Hematopoietic multipotent progenitor cell treated with erythropoietin and hydrocortisone succinate and interleukin-3 and kit ligand, for 8 days (in vitro differentiated cells): ENCODE measurements around the gene KIAA0232.
"Not testable (repeated sequence)": the region's sequence is repeated elsewhere in the genome, so short reads cannot be mapped to it uniquely, and the experiment has no call there.

ENCODE experiments used
- DNase-seq: peaks from one replicate; pipeline ENCODE4 v3.0.0-alpha.2; 2015

Gene KIAA0232

GRCh38 chr4:6782147-6782845 is at the start of gene KIAA0232:
TSS of gene KIAA0232 (plus strand) at chr4:6782727. CDS start at chr4:6824454, 41,727 bp downstream.
- DNase-seq, result peak; percentile 89

- DNase-seq, result no peak
Observed at GRCh38 chr4:6733358-6734164, 49.0 kb upstream of the KIAA0232 start.

GRCh38 chr4:6734165-6734786 is 48.3 kb upstream of the KIAA0232 start:
- peak; percentile 54 for DNase-seq

DNA sequence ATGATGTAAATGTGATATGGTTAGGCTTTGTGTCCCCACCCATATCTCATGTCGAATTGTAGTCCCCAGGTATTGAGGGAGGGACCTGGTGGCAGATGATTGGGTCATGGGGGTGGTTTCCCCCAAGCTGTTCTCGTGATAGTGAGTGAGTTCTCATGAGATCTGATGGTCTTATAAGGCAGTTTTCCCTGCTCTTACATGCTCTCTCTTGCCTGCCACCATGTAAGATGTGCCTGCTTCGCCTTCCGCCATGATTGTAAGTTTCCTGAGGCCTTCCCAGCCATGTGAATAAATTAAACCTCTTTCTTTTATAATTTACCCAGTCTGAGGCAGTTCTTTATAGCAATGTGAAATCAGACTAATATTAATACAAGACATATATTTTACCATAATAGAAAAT is 42.6 kb upstream of the KIAA0232 start:
- DNase-seq, result no peak

- no peak for DNase-seq
Observed at GRCh38 chr4:6740347-6740746, 42.2 kb upstream of the KIAA0232 start.

DNA sequence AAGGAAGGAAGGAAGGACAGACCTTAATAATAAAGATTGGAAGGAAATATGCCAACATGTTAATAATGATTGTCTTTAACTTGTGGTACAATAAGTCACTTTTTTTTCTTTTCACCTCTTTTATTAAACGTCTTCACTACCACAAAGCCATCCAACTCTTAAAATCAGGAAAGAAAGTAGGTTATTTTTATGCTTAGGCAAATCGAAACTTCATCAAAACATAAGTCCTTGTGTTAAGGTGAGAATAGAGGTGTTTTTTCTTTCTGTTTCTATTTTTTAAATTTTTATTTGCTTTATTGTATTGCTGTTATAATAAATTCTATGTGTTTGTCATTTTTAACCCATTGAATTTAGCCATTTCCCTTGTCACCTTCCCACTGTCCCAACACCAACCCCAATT is 40.0 kb upstream of the KIAA0232 start:
- no peak for DNase-seq

DNA sequence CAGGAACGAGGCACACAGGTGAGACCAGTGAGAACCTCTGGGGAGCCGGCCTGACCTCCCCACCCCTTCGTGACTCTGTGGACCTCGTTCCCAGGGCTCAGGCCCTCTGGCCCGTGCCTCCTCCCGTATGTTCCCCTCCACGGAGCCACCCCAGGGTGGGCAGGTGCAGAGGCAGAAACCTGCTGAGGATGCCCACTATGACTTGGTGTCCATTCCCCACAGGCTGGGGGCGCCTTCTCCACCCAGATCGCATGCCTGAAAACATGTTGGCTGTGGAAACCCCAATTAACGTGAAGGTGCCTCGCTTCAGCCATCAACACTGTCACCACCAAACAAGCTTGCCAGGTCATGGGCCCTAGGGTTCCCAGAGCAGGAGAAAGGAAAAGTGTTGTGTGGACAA is 39.5 kb upstream of the KIAA0232 start:
- DNase-seq, result no peak

DNA sequence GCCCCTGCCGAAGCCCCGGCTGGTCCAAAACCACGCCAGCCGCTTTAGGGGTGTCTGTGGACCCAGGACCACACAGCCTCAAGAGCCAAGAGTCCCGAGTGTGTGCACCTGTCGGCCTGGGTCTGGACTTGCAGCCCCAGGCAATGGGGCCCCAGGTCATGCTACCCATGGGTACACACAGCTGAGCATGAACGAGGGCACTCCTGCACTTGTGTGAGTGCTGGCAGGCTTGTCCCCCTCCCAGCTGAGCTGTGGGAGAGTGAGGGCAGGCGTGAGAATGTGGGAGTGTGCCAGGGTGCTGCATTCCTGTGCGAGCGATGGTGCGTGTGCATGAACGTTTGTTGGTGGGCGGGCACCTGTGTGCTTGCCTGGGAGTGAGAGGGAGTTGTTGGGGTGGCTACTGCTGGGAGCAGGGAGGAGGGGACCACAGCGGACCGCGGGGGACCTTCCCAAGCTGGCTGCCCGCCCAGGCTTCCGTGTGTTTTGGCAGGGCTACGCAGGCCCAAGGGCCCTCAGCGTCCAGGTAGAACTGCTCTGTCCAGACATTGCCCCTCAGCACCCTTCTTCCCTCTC is 35.7 kb upstream of the KIAA0232 start:
- DNase-seq, result no peak

- peak; percentile 62 for DNase-seq
Observed at GRCh38 chr4:6747294-6748051, 35.1 kb upstream of the KIAA0232 start.

GRCh38 chr4:6748286-6748685 is 34.2 kb upstream of the KIAA0232 start:
- no peak for DNase-seq

GRCh38 chr4:6749340-6750171 is 33.0 kb upstream of the KIAA0232 start:
- peak; percentile 41 for DNase-seq

DNA sequence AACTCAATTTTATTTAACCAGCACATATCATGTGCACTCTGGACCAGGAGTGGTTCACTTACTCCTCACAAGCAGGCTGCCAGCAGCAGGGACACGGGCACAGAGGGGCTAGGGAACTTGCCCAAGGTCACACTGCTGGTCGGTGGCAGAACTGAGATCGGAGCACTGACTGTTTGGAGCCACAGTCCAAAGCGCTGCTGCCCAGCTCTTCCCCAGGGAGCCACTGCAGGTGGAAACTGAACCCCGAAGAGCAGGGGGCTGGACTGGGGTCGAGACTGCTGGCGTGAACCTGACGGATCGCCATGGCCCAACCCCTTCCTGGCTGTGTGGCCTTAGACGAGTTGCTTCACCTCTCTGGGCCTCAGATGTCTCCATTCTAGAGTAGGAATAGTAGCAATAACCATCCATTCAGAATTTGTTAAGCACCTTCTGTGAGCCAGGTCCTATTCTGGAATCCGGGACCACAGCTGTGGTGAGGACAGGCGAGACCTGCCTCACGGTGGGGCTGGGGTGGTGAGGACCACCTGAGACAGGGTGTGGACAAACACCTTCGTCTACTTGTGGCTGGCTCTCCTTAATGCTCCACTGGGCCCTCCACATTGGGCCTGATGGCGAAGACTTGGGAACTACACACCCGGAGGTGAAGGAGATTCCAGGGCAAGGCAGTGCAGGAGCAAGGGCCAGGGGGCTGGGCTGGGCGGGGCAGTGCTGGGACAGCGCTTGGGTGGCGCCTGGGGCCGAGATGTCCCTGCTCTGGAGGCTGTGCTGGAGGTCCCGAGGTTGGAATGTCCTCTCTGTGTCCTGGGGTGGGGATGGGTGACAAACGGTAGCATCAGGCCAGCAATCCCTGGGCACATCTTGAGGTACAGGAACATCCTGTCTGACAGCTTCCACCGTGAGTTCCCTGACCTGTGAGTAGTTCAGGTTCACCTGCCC is 32.0 kb upstream of the KIAA0232 start:
- no peak for DNase-seq

- DNase-seq, result no peak
Observed at GRCh38 chr4:6751611-6752485, 30.7 kb upstream of the KIAA0232 start.

DNA sequence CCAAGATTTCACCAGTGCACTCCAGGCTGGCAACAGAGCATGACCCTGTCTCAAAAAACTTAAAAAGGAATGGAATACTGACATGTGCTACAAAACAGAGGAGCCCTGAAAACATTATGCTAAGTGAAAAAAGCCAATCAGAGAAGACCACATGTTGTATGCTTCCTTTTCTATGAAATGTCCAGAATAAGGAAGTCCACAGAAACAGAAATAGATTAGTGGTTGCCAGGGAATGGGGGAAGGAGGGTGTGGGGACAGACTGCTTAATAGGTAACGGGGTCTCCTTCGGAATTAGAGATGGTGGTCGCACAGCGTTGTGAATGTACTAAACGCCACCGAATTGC is 30.1 kb upstream of the KIAA0232 start:
- DNase-seq, result peak; percentile 24

DNA sequence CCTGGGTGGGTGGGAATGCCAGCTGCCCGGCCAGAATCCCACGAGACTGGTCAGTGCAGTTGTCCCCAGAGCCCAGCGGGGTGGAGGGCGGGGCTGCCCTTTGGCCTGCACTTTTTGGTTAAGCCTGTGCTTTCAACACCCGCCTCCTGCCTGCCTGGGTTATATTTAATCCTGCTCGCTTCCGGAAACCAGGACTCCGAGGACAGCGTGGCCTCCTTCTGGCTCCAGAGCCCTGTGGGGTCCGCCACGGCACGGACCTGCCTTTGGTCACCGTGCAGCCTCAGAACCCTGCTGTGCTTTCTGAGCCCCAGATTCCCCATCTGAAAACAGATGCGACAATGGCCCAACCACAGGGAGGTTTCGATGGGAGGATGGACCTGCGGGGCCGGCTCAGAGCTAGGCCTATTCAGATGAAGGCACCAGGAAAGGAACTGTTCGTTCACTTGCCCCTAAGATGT is 29.4 kb upstream of the KIAA0232 start:
- DNase-seq, result no peak

- no peak for DNase-seq
Observed at GRCh38 chr4:6753891-6754290, 28.6 kb upstream of the KIAA0232 start.

DNA sequence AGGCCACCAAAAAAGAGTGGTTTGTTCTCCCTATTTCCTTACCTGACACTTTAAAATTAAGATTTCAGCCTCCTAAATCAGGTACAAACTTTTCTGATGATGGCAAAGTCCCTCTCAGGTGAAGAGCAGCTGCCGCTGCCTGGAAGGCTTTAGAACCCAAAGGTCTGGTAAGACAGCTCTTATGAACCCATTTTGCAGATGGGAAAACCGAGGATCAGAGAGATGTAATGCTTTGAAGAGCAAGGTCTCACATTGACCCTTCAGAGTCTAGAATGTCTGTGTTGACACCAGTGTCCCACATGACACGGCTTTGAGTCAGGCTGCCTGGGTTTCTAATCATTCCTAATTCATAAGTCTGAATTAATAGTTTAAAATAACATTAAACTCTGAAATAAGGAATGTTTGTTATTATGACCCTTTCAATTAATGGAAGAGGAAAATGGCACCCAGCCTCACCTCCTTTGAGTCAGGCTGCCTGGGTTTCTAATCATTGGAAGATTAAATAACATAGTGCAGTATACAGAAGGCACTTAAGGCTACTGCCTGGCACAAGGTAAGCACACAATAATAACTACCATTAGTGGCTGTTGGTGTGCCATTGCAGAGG is 27.9 kb upstream of the KIAA0232 start:
- DNase-seq, result no peak

DNA sequence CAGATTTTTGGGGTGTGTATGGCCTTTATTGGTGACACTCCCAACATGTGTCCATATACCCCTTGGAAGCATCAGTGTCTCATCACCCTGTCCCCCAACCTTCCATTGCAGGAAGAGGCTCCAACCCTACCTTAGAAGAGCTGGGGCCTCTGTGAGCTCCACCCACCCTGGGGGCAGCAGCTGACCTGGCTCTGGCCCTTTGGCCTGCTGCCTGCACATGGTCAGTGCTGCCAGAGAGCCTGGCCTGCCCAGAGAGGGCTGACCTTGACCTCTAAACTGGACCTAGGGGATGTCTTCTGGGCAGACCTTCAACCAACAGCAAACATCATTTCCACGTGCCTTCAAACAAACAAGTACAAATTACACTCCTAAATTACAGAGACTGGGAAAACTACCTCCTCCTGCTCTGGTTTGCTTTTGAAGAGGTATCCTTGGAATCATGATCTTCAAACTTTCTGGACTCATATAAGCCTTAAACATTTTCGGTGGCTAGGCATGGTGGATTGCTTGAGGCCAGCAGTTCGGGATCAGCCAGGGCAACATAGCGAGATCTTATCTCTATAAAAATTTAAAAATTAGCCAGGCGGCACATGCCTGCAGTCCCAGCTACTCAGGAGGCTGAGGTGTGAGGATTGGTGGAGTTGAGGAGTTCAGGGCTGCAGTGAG is 27.3 kb upstream of the KIAA0232 start:
- DNase-seq, result no peak

GRCh38 chr4:6756345-6756744 is 26.2 kb upstream of the KIAA0232 start:
- DNase-seq, result not testable (repeated sequence)
